Neural progenitor cell (in vitro differentiated cells): ENCODE results near the gene TMEM82. TPM values are rescaled to one million over a fixed set of nuclear protein-coding genes. Genes with fewer than 3 reads are reported as not detected.
"Not testable (repeated sequence)": the region's sequence is repeated elsewhere in the genome, so short reads cannot be mapped to it uniquely, and the experiment has no call there.

Source experiments
- DNase-seq: peaks from one replicate; pipeline ENCODE4 v3.0.0-alpha.2; 2016; ENCODE audit warnings: low spot score
- H2AFZ ChIP-seq: fragments of 200-600 bp; sonication (generic); replicated peaks from 2 replicates; pipeline ENCODE4 v1.6.1; 2016; ENCODE audit warnings: antibody characterized with exemption
- H3F3A ChIP-seq: fragments of 200-600 bp; sonication (generic); 2 replicates; pipeline ENCODE4 v1.6.1; 2016; ENCODE audit warnings: antibody characterized with exemption, low read depth
- H3K27ac ChIP-seq: fragments of 200-600 bp; sonication (generic); 2 replicates; pipeline ENCODE4 v1.5.1; 2016; ENCODE audit warnings: mild to moderate bottlenecking
- H3K27me3 ChIP-seq: fragments of 200-600 bp; sonication (generic); 2 replicates; pipeline ENCODE4 v1.6.1; 2016; ENCODE audit warnings: mild to moderate bottlenecking, moderate library complexity
- H3K36me3 ChIP-seq: fragments of 200-600 bp; sonication (generic); 2 replicates; pipeline ENCODE4 v1.5.1; 2016
- H3K4me1 ChIP-seq: fragments of 200-600 bp; sonication (generic); 2 replicates; pipeline ENCODE4 v1.6.1; 2016; ENCODE audit warnings: mixed run types
- H3K4me2 ChIP-seq: fragments of 200-600 bp; sonication (generic); 2 replicates; pipeline ENCODE4 v1.6.1; 2016
- H3K4me3 ChIP-seq: fragments of 200-600 bp; sonication (generic); 2 replicates; pipeline ENCODE4 v1.5.1; 2016
- H3K79me2 ChIP-seq: fragments of 200-600 bp; sonication (generic); 2 replicates; pipeline ENCODE4 v1.6.1; 2016; ENCODE audit warnings: low read depth
- H3K9ac ChIP-seq: fragments of 200-600 bp; sonication (generic); 2 replicates; pipeline ENCODE4 v1.6.1; 2016
- H3K9me3 ChIP-seq: fragments of 200-600 bp; sonication (generic); 2 replicates; pipeline ENCODE4 v1.5.1; 2016; ENCODE audit warnings: low read depth
- H4K20me1 ChIP-seq: fragments of 200-600 bp; sonication (generic); 2 replicates; pipeline ENCODE4 v1.6.1; 2016; ENCODE audit warnings: low read depth
- H3K27ac Mint-ChIP-seq: 3 replicates; pipeline ENCODE4 v1.8.0; 2021; ENCODE audit warnings: mixed read lengths
- H3K27me3 Mint-ChIP-seq: 2 replicates; pipeline ENCODE4 v1.8.0; 2022; ENCODE audit warnings: low read depth, mild to moderate bottlenecking, inconsistent platforms, moderate library complexity, mixed read lengths; ENCODE audit not compliant: insufficient read depth
- H3K36me3 Mint-ChIP-seq: 3 replicates; pipeline ENCODE4 v1.8.0; 2021; ENCODE audit warnings: mixed read lengths
- H3K4me1 Mint-ChIP-seq: 3 replicates; pipeline ENCODE4 v1.8.0; 2021; ENCODE audit warnings: mixed read lengths
- H3K4me3 Mint-ChIP-seq: 3 replicates; pipeline ENCODE4 v1.8.0; 2021; ENCODE audit warnings: mild to moderate bottlenecking, moderate library complexity, mixed read lengths
- H3K9me3 Mint-ChIP-seq: 3 replicates; pipeline ENCODE4 v1.8.0; 2020; ENCODE audit warnings: mixed read lengths
- EZH2 ChIP-seq: fragments of 200-600 bp; sonication (generic); IDR thresholded peaks from 2 replicates; pipeline ENCODE4 v1.6.1; 2017; ENCODE audit warnings: antibody characterized with exemption, mild to moderate bottlenecking, moderate library complexity
- EZH2phosphoT487 ChIP-seq: fragments of 200-600 bp; sonication (generic); IDR thresholded peaks from 2 replicates; pipeline ENCODE4 v1.6.1; 2017; ENCODE audit warnings: antibody characterized with exemption
- total RNA-seq: library from RNA; depleted of rRNA; stranded (reverse); fragments of >200 nt; gene quantifications from 2 replicates; pipeline ENCODE4 v1.2.3, GENCODE V29; 2015; ENCODE audit warnings: low replicate concordance
- TF ChIP-seq, protein P1 (sequence below): fragments of 200-600 bp; sonication (generic); IDR thresholded peaks from 2 replicates; pipeline ENCODE4 v1.5.1; 2017; ENCODE audit warnings: antibody characterized with exemption, mild to moderate bottlenecking

Gene TMEM82
- 0.56 TPM in 1 of 2 replicates, not detected in the other for total RNA-seq

- no peaks in the 10 kb centered on the region for H4K20me1 ChIP-seq
- no peak within 1 kb of the TSS for H3K4me3 ChIP-seq
- Mint-ChIP-seq H3K36me3 (no peaks in the 10 kb centered on the region), H3K4me3 (no peak within 1 kb of the TSS), H3K27me3 (peaks cover 5% of the 10 kb centered on the region), H3K27ac (peak within 1 kb of the TSS; percentile 58), H3K9me3 (no peaks in the 10 kb centered on the region), H3K4me1 (peaks cover 21% of the 10 kb centered on the region)
- peak within 1 kb of the TSS; percentile 35 for H3K4me2 ChIP-seq
- peaks cover 9% of the 10 kb centered on the region for H3K4me1 ChIP-seq
- no peak within 1 kb of the TSS for H3K9ac ChIP-seq
- H3F3A ChIP-seq: peaks cover 4% of the 10 kb centered on the region
- no peaks in the 10 kb centered on the region for H3K9me3 ChIP-seq
- no peaks in the 10 kb centered on the region for H3K36me3 ChIP-seq
- TF ChIP-seq EZH2phosphoT487: no peak
- H3K27ac ChIP-seq: no peak within 1 kb of the TSS
- no peaks in the 10 kb centered on the region for H3K27me3 ChIP-seq
- no peaks in the 10 kb centered on the region for H3K79me2 ChIP-seq
- no peak within 1 kb of the TSS for H2AFZ ChIP-seq
- DNase-seq: no peak
Measured at GRCh38 chr1:15742339-15742801, at the start of gene TMEM82. TMEM82 (plus strand) TSS chr1:15742499; CDS start chr1:15742560, 61 bp downstream.

DNA sequence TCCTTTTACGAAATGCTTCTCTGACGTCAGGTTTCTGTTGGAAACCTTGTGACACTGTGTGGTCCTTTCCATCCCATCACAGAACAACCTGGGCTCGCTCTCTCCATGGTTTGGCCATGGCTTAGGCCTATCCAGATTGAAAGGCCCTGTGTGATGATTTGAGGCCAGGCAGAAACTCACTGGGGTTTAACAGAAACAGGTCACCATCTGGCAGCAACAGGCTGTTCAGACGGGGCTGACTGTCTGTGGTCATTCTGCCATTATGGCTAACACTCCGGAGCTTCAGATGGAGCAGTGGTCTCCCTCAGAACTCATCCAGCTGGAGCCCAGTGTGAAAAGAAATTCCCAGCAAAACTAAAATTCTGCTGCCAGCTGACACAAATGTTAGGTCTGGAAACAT is 48.9 kb upstream of the TMEM82 start:
- H3K27ac ChIP-seq: no peak overlapping the region
- peaks cover 66% of the 10 kb centered on the region for H3K79me2 ChIP-seq
- H3K4me3 ChIP-seq: no peak overlapping the region
- no peak overlapping the region for H3K4me3 Mint-ChIP-seq
- TF ChIP-seq, protein P1, sequence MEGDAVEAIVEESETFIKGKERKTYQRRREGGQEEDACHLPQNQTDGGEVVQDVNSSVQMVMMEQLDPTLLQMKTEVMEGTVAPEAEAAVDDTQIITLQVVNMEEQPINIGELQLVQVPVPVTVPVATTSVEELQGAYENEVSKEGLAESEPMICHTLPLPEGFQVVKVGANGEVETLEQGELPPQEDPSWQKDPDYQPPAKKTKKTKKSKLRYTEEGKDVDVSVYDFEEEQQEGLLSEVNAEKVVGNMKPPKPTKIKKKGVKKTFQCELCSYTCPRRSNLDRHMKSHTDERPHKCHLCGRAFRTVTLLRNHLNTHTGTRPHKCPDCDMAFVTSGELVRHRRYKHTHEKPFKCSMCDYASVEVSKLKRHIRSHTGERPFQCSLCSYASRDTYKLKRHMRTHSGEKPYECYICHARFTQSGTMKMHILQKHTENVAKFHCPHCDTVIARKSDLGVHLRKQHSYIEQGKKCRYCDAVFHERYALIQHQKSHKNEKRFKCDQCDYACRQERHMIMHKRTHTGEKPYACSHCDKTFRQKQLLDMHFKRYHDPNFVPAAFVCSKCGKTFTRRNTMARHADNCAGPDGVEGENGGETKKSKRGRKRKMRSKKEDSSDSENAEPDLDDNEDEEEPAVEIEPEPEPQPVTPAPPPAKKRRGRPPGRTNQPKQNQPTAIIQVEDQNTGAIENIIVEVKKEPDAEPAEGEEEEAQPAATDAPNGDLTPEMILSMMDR: no peak
- TF ChIP-seq EZH2 (no peak), EZH2phosphoT487 (no peak)
- no peaks in the 10 kb centered on the region for H3K4me1 ChIP-seq
- H3K4me1 Mint-ChIP-seq: no peaks in the 10 kb centered on the region
- H3K9me3 Mint-ChIP-seq: no peaks in the 10 kb centered on the region
- no peak overlapping the region for H3K9ac ChIP-seq
- no peaks in the 10 kb centered on the region for H3K27me3 ChIP-seq
- H3F3A ChIP-seq: peaks cover 6% of the 10 kb centered on the region
- H3K36me3 ChIP-seq: no peaks in the 10 kb centered on the region
- H3K36me3 Mint-ChIP-seq: peaks cover 15% of the 10 kb centered on the region
- no peak overlapping the region for H3K27ac Mint-ChIP-seq
- H3K9me3 ChIP-seq: no peaks in the 10 kb centered on the region
- peaks cover 12% of the 10 kb centered on the region for H4K20me1 ChIP-seq
- no peak for DNase-seq
- H3K27me3 Mint-ChIP-seq: no peaks in the 10 kb centered on the region
- H3K4me2 ChIP-seq: no peak overlapping the region
- H2AFZ ChIP-seq: no peak overlapping the region

GRCh38 chr1:15696956-15697521 is 45.3 kb upstream of the TMEM82 start:
- H3K4me2 ChIP-seq: no peak overlapping the region
- H3K79me2 ChIP-seq: peaks cover 55% of the 10 kb centered on the region
- H3K9me3 ChIP-seq: no peaks in the 10 kb centered on the region
- no peaks in the 10 kb centered on the region for H3K36me3 ChIP-seq
- H3F3A ChIP-seq: peaks cover 6% of the 10 kb centered on the region
- Mint-ChIP-seq H3K4me1 (peaks cover 2% of the 10 kb centered on the region), H3K9me3 (no peaks in the 10 kb centered on the region), H3K27ac (peak overlapping the region; percentile 72), H3K36me3 (peaks cover 10% of the 10 kb centered on the region), H3K4me3 (no peak overlapping the region), H3K27me3 (no peaks in the 10 kb centered on the region)
- no peaks in the 10 kb centered on the region for H3K27me3 ChIP-seq
- H3K27ac ChIP-seq: no peak overlapping the region
- H3K4me3 ChIP-seq: no peak overlapping the region
- H3K4me1 ChIP-seq: no peaks in the 10 kb centered on the region
- H3K9ac ChIP-seq: no peak overlapping the region
- peaks cover 16% of the 10 kb centered on the region for H4K20me1 ChIP-seq
- no peak overlapping the region for H2AFZ ChIP-seq
- TF ChIP-seq EZH2phosphoT487 (no peak), EZH2 (no peak)
- TF ChIP-seq, protein P1: no peak
- DNase-seq: no peak

- no peak overlapping the region for H3K27ac Mint-ChIP-seq
- H3K79me2 ChIP-seq: peaks cover 45% of the 10 kb centered on the region
- no peak for DNase-seq
Measured at GRCh38 chr1:15698201-15698600, 44.1 kb upstream of the TMEM82 start.

DNA sequence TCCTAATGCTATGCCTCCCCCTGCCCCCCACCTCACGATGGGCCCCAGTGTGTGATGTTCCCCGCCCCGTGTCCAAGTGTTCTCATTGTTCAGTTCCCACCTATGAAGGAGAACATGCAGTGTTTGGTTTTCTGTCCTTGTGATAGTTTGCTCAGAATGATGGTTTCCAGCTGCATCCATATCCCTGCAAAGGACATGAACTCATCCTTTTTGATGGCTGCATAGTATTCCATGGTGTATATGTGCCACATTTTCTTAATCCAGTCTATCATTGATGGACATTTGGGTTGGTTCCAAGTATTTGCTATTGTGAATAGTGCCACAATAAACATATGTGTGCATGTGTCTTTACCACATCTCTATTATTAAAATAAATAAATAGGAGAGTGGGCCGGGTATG is 43.0 kb upstream of the TMEM82 start:
- Histone ChIP-seq H3K79me2 (peaks cover 42% of the 10 kb centered on the region), H4K20me1 (peaks cover 29% of the 10 kb centered on the region)
- H3K4me2 ChIP-seq, H3K36me3 ChIP-seq, H3K9me3 ChIP-seq, H3K9me3 Mint-ChIP-seq, H3K27ac ChIP-seq, H3K4me3 Mint-ChIP-seq, H2AFZ ChIP-seq, H3K9ac ChIP-seq, H3K27me3 ChIP-seq, H3K36me3 Mint-ChIP-seq, H3K4me1 ChIP-seq, H3K27ac Mint-ChIP-seq, DNase-seq, H3K4me3 ChIP-seq, H3K27me3 Mint-ChIP-seq, H3F3A ChIP-seq: not testable (repeated sequence)
- peaks cover 14% of the 10 kb centered on the region for H3K4me1 Mint-ChIP-seq

More at GRCh38 chr1:15698201-15698600, 44.1 kb upstream of the TMEM82 start:
- Histone ChIP-seq H3K36me3 (no peaks in the 10 kb centered on the region), H3K4me2 (no peak overlapping the region), H3F3A (peaks cover 6% of the 10 kb centered on the region), H3K9me3 (no peaks in the 10 kb centered on the region), H3K27ac (no peak overlapping the region), H3K4me1 (no peaks in the 10 kb centered on the region), H3K9ac (no peak overlapping the region), H3K27me3 (no peaks in the 10 kb centered on the region), H2AFZ (no peak overlapping the region), H3K4me3 (no peak overlapping the region), H4K20me1 (peaks cover 21% of the 10 kb centered on the region)
- H3K9me3 Mint-ChIP-seq: no peaks in the 10 kb centered on the region
- H3K36me3 Mint-ChIP-seq: peaks cover 8% of the 10 kb centered on the region
- H3K4me3 Mint-ChIP-seq: no peak overlapping the region
- H3K4me1 Mint-ChIP-seq: peaks cover 6% of the 10 kb centered on the region
- TF ChIP-seq EZH2phosphoT487: no peak
- TF ChIP-seq EZH2: no peak
- TF ChIP-seq, protein P1: no peak
- H3K27me3 Mint-ChIP-seq: no peaks in the 10 kb centered on the region
